Measurements from ENCODE around the gene CCSER1.

GRCh38 chr4:90375081-90375480, 247.9 kb downstream of the CCSER1 start:
- TF ChIP-seq CTCF (conservative IDR thresholded peaks at IDR 0.05 in 1 of 2, IDR thresholded peaks at IDR 0.05 in 1 of 2; ENCODE audit: extremely low read depth in 1 of 2, insufficient read depth in 1 of 2, low read depth in 1 of 2, low read length in 2 of 2) (no peak), EZH2 (IDR thresholded peaks at IDR 0.05; ENCODE audit: borderline replicate concordance, low read length) (no peak)

All from mammary epithelial cell (primary cell).